ENCODE results near the gene ZNF516.
A peak's percentile ranks its signal among the peaks of the same experiment; 100 is the strongest.

The ZNF516 gene

DNA sequence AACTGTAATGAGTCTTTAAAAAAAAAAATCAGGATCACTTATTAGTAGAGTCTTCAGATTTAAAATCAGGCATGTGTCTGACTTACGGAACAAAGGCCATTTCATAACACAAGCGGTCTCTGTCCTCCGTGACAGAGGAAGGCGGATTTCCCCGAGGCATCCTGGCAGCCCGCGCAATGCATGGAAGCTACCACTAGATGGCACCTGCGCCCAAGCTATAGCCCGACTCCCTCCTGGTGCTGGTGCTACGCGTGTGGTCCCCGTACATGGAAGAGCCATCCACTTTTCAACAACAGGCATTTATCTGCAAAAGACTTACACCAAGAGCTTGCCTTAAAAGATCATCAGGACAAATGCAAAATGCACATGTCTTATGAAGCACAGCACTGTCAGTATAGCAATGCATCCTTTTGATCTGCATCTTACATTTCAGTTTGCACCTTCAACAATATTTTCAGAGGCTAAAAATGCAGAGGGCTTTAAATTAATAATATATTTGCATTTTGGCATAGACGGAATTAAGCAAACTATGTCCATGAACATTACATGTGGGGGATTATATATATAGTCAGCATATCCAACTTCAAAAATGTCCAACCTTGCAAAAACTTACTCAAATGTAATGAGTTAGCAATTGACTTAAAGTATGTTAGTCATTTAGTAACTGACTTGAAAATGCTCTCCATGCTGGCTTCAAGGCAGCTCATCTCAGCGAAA, 96.0 kb downstream of the ZNF516 start:
- peak; percentile 59 for DNase-seq (ENCODE audit: low read depth)

DNA sequence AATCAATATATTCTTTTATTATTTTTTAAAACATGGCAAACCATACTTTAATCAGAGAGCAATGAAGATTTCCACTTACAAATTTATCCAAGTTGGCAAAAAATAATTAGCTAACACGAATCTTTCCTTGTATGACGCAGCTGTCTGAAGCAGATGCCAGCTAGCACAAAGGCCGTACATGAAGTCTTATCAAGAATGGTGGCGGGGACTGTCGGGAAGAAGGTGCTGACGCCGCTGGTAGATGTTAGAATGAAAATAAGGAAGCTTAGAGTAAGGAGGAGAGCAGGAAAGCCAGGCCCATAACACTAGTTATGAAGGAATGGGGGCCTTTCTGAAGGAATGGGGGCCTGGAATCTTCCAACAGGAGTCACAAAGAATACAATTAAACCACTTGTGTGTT, 96.7 kb downstream of the ZNF516 start:
- DNase-seq (ENCODE audit: low read depth) = no peak

DNA sequence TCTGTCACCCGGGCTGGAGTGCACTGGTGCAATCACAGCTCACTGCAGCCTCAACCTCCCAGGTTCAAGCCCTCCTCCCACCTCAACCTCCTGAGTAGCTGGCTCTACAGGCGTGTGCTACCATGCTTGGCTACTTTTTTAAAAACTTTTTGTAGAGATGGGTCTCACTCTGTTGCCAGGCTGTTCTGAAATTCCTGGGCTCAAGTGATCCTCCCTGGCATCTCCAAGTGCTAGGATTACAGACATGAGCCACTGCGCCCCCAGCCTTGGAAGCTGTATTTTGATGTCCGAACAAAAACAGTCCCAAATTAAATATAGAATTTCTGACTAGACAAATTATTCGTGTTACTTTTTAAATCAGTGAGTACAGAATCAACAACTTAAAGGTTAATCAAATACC, 97.4 kb downstream of the ZNF516 start:
- no peak for DNase-seq (ENCODE audit: low read depth)

DNA sequence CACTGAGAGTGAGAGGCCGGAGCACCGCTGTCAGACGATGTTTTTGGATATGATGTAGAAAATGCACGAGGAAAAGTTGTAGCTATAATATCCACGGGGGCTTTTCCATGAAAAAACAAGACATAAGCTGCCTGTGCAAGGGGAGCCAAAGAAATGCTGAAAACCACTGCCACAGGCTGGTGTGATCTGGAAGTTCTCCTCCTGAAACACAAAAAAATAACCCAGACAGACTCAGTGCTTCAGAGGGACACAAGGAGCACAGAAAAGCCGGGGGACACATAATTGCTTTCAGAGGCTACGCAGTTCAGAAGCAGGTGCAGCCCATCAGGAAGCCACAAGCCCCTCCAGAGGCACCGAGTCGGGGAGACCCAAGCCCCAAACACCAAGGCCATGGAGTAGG, 98.2 kb downstream of the ZNF516 start:
- no peak for DNase-seq (ENCODE audit: low read depth)

DNA sequence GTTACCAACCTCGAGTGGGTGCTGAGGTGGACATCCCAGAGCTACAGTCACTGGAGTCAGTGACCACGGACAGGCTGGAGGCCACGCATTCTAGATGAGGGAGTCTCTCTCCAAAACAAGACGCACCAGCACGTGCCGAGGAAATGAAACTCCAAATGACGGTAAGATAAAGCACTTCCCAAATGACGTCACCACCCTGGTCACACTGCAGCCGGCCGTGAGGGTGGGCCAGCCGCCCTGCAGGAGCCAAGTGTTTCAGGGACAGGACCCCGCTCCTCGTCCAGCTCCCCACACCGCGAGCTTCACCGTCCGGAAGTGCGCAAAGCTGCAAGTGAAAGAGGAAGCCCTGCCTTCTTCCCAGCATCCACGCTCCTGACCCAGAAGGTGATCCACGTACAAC, 99.4 kb downstream of the ZNF516 start:
- DNase-seq (ENCODE audit: low read depth) = no peak

DNA sequence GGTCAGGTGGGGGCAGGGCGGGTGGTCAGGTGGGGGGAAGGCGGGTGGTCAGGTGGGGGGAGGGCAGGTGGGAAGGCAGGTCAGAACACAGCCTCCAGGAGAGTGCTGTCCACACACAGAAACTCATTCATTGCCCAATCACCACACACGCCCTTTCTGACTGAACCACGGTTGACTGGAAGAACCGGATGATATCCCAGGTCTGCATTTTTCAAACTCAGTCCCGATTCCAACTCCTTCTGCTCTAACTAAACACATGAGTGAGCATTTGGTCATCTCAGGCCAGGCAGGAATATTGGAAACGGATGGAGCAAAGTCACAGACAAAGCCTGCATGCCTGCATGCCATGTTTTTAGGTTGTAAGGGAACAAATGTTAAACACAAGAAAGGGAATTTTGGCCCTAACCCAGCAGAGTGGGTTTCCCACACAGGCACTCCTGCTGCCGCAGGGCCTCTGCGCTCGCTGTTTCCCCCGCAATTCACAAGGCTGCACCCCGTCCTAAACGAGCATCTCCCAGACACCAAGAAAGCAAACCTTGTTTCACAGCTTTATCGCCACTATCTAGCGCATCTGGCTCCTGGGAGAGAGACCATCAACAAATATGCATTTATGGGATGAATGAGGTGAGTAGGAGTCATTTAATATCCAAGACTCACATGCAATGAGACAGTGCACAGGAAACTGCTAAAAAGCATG, 100.1 kb downstream of the ZNF516 start:
- DNase-seq (ENCODE audit: low read depth) = no peak

DNA sequence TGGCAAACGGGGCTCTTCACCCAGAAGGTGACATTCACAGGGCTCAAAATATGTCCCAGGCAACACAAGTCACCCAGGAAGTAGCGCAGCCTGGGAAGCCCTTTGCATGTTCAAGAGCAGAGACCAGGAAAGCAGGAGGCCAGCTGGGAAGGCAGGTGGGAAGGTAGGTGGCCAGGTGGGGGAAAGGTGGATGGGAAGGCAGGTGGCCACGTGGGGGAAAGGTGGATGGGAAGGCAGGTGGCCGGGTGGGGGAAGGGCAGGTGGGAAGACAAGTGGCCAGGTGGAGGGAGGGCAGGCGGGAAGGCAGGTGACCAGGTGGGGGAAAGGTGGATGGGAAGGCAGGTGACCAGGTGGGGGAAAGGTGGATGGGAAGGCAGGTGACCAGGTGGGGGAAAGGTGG, 102.7 kb downstream of the ZNF516 start:
- DNase-seq (ENCODE audit: low read depth) = no peak

DNA sequence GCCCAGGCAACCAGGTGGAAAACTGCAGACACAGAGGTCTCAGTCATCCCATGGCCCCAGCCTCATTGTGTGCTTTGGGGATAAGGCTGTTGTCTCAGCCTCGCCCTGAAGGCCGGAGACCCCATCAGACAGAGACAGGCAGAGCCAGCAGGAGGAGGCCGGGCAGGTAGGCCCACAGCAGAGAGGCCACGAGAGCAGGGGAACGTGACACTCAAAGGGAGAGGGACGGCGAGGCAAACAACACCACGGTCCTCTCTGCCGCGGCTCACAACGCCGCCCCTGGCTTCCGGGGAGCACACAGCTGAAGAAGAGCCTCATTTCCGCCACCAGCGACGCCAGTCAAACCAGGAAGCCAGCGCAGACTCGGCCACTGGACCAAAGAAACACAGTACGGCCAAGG, 103.3 kb downstream of the ZNF516 start:
- no peak for DNase-seq (ENCODE audit: low read depth)

DNA sequence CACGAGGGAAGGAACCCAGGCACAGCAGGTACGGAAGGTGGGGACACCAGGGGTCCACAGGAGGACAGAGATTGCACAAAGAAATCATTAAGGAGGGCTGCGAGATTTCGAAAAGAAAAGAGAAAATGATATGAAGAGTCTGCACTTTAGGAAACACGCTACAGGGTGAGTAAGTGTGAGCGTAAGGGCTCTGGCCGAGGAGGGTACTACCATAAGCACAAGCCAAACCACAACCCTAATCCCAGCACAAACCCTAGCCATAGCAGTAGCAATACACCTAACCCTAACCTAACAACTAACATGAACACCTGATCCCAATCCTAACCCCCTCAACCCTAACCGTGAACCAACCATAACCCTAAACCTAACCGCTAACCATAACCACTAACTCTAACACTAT, 104.0 kb downstream of the ZNF516 start:
- DNase-seq (ENCODE audit: low read depth) = no peak

DNA sequence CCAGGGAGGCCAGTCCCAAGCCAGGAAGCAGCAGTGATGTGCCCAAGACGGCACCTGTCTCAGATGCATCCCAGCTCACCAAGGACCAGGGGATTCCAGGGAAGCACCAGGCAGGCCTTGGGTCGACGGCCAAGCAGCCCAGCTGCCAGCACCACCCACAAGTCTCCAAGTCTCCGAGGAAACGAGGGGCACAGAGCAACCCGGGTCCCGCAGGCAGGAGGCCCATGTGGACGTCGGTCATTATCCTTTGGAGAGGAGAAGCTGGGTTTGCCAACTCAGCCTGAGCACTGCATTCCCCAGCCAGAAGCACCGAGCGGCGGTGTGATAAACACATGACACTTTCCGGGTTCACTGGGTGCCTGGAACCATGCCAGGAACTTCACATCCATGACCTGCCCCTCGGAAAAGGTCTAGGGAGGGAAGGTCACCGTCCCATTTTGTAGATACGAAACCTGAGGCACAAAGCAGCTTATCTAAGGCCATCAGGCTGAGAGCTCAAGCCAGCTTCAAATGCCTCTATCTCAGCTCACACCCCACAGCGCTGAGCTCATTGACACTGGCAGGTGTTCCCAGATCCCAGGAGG, 104.5 kb downstream of the ZNF516 start:
- DNase-seq (ENCODE audit: low read depth) = no peak

DNA sequence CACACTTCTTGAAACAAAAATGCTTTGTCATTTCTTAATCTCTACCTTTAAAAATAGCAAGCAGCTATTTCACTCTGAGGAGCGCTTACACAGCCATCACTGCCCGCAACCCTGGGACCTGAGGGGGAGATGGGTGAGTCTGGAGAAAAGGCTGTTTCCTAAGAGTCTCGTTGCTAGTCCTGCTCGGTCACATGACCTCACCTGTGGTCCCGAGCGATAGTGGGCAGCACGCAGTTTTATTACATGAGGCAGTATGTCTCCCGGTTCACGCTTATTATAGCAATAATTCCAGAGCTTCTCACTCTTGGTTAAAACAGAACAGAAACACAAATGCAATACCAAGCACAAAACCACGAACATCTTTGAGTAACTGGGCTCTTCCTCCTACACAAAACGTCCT, 105.3 kb downstream of the ZNF516 start:
- no peak for DNase-seq (ENCODE audit: low read depth)

DNA sequence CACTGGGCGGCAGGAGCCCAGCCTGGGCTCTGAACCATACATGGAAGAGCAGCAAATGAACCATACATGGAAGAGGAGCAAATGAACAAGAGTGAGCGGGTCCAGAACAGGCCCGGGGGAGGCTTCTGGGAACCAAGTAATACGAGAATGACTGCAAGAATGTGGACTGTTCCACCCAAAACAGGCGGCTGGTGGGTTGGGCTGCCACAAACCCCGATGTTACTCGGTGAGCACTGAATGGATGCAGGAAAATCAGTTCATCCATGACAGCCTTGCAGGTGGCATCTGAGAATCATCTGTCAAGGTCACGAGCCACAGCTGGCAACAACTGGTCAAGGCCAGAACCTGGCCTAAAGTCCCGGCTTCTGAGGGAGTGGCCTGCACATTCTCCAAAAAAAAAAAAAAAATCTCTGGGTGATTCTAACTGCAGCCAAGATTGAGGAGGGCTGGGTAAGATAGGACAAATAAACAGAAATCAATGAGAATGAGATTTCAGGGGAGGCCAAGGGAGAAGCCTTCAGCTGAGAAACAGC, 106.1 kb downstream of the ZNF516 start:
- DNase-seq (ENCODE audit: low read depth) = no peak

DNA sequence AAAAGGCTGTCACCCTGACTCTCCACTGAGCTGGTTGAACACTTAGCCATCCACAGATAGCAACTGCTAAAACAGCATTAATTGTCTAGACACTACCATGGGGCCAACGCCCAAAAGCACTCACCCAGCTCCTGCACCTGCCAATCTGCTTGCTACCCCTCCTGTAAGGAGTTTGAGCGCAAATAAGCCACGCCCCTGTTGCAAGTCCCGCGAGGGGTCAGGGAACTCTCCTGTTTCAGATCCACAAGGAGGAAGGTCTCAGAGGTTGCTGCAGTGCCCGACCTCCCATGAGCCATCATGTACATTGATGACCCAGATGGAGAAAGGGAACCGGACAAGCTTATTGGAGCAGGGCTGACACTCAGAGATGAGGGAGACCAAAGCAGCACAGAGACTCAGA, 106.8 kb downstream of the ZNF516 start:
- DNase-seq (ENCODE audit: low read depth) = no peak

DNA sequence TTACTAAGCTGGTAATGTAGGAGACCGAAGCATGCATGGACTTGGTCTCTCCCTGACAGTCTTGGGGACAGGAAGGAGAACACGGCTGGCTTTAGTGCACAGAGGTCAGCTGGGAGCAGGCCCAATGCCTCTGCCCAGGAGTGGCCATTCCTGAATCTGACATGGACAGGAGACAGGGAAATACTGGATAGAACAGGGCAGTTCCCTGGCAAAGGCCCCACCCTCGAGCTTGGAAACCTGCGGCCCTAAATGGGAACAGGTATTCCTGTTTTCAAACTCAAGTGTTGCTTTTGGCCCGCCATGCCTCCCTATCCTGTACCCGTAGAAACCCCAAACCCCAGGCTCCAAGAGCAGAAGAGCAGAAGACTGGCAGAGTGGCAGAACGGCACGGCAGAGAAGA, 107.4 kb downstream of the ZNF516 start:
- no peak for DNase-seq (ENCODE audit: low read depth)

DNA sequence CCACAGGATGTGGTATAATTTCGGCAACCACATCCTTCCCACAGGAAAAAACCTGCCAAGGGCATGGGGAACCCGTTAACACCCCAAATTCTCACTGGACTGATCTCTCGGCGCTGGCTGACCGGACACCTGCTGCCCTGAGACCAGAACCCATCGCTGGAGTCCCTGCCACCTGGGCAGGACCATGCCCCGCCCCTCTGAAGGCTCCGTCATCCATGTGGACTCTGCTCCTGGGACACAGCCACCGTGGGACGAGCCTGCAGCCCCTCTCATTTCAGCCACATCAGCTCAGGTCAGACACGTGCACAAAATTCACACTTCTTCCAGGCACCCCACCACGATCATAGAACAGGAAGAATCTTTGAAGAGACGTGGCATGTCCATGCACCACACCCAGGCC, 108.2 kb downstream of the ZNF516 start:
- no peak for DNase-seq (ENCODE audit: low read depth)

DNA sequence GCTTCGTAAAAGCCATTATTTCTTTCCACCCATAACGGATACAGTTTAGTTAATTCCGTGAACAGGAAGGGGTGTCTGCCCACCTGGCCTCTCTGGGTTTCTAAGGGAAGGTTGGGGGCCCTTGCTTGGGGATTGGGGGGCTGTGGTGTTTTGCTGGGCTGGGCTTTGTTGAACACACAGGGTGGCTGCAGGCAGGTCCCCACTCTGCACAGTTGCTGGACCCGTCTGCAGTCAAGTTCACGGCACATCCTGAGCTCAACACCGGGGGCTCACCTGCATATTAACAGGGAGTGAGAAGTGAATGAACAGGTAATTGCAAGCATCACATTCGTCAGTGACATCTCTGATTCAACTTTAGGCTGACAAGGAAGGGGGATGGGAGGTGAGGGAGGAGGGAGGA, 109.0 kb downstream of the ZNF516 start:
- no peak for DNase-seq (ENCODE audit: low read depth)

DNA sequence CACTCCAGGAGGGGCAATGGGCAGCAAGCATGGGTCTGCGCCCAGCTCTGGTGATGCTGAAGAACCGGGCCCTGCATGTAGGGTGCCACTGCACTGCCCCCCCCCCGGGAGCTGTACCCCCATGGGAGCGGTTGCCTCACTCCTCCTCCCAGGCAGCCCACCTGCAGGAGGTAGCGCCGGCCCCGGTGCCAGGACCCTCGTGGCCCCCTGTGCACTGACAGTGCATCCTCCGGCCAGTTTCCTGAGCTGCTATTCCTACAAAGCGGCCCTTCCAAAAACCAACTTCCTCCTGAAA, 109.4 kb downstream of the ZNF516 start:
- no peak for DNase-seq (ENCODE audit: low read depth)

DNA sequence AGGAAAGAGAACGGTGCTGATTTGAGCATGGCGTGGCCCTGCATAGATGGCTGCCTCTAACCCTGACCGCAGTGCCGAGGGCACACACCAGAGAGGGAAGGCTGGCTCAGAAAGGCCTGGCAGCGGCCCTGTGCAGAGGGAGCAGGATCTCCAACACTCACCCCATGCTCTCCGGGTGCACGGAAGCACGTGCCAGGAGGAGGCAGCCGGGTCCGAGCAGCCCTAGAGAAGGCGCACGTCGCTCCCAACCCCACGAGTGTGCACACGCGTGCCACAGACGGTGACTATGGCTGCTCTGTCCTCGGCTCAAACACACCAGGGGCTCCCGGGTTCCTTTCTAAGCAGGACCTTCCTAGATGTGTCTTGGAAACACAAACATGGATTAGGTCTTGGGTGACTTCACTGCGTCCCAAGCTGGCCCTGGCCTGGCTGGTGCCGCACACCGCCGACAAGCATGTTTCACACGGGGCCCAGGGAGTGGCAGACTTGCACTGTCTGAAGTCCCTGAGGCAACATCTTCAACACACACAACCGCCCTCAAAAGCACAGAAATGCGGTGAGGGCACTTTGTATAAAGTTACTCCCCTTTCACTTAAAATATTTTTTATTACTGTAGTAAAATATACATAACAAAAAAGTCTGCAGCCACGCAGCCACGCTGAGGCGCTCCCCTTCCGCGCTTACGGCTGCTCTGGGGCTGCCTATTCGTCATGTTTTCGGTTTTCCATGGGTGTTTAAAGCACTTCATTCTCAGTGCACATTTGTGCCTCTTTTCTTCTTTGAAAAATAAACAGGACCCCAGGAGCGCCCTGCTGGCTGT, 110.0 kb downstream of the ZNF516 start:
- no peak for DNase-seq (ENCODE audit: low read depth)

DNA sequence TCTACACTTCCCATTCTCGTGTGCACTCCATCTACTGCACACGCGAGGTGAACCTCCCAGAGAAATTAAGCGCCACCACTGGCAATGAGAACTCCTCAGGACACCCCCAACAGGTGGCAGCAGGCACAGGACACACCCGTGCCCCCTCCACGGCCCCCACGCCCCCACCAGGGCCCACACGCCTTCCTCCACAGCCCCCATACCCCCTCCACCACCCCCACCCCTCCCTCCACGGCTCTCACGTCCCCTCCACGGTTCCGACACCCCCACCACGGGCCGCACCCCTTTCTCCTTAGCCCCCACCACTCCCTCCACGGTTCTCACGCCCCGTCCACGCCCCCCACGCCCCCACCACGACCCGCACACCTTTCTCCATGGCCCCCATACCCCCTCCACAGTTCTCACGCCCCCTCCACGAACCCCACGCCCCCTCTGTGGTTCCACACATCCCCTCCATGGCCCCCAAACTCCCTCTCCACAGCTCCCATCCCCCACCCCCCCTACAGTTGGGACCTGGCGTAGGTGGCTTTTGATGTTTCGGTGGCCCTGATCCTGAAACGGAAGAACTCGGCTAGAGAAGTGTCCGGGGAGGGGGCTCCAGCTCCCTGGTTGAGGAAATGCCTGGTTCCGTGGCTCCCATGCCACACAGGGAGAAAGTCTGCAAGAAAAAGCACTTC, 110.8 kb downstream of the ZNF516 start:
- DNase-seq (ENCODE audit: low read depth) = no peak

DNA sequence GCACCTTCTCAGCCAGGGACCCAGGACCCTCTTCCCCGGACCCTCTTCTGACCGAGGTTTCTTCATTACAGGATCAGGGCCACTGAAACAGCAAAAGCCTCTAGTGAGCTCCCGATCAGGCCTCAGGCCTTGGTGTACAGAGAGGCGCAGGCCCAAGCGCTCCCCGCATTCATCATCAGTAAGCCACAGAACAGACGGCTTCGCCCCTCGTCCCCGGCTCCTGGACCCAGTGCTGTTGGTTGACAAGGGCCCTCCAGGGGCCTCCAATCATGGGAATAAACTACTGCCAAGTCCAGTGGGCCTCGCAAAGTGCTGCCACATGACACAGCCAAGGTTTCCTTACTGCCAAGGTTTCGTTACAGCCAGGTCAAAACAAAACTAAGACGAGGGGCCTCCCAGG, 111.4 kb downstream of the ZNF516 start:
- no peak for DNase-seq (ENCODE audit: low read depth)

DNA sequence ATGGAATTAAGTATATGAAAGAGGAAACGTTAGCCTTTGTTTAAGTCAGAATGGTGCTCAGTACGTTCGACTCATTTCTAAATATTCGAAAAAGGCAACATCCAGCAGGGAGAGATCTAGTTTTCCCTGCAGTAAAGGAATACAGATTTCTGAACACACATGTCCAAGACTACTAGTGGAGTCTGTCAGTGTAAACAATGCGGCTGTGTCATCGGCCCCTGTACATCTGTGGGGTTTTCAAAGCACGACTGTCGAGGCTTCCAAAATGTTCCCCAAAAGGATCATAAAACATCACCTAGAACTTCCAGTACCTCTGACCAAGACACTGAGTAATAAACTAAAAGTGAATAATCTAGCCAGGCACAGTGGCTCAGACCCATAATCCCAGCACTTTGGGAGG, 112.8 kb downstream of the ZNF516 start:
- DNase-seq (ENCODE audit: low read depth) = no peak

DNA sequence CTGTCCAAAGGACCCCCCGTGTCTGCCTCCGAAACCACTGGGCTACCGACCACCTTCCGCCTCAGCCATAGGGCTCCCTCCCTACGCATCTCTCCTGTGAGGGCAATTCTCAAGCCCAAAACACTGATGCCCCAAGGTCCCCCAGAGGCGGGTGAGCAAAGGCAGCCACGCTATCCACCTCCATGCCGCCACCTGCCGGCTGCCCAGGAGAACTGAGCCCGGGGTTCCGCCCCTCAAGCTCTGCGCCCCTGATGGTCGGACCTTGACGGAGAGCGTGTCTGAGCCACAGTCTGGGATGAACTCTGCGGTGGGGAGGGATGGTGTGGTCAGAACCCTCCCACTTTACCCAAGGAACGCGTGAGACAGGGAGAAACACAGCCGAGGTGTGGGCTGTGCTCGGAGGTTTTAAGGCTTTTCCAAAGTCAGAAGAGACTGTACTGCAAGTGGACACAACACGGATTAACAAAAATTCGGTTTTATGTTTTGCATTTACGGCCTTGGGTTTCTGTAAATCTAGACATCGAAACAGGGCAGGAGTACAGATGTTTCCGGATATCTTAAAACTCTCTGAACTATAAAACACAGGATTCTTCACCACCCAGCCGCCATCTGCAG, 114.1 kb downstream of the ZNF516 start:
- no peak for DNase-seq (ENCODE audit: low read depth)
